PC-9 (cell line): ENCODE results near the gene TAC4. TPM values are rescaled to one million over a fixed set of nuclear protein-coding genes. Genes with fewer than 3 reads are reported as not detected.

Source experiments
- BruUV-seq: library from RNA; stranded (reverse); fragments of 400-500 nt; replicated peaks from 2 replicates; lab custom pipeline; 2021; lab: Mats Ljungman, UMichigan
- CTCF ChIA-PET: fragments of 300-600 bp; sonication (Branson Sonifier 250); formaldehyde crosslinking; loops from one replicate; lab custom pipeline; 2022; ENCODE audit warnings: antibody characterized with exemption; lab: Charles Lee
- POLR2A ChIA-PET: fragments of 300-600 bp; sonication (Branson Sonifier 250); formaldehyde crosslinking; loops from one replicate; lab custom pipeline; 2022; ENCODE audit warnings: antibody characterized with exemption; ENCODE audit not compliant: unreplicated experiment; lab: Charles Lee
- DNase-seq, 2 experiments: peaks; one replicate each; pipeline versions ENCODE4 v3.0.0 to v3.0.0-alpha.2; 2015 to 2022; ENCODE audit warnings: mixed read lengths in 1 of 2
- H2AFZ ChIP-seq: fragments of 200-600 bp; sonication (generic); 2 replicates; pipeline ENCODE4 v1.8.1; 2017; ENCODE audit warnings: antibody characterized with exemption
- H3F3A ChIP-seq: fragments of 200-600 bp; sonication (generic); 2 replicates; pipeline ENCODE4 v1.8.1; 2017; ENCODE audit warnings: antibody characterized with exemption, mild to moderate bottlenecking, low read depth; ENCODE audit not compliant: insufficient read depth
- H3K27ac ChIP-seq: fragments of 200-600 bp; sonication (generic); 2 replicates; pipeline ENCODE4 v1.6.1; 2016; ENCODE audit warnings: mixed run types
- H3K27me3 ChIP-seq: fragments of 200-600 bp; sonication (generic); 2 replicates; pipeline ENCODE4 v1.6.1; 2016; ENCODE audit warnings: low read depth, mixed run types; ENCODE audit not compliant: insufficient read depth
- H3K36me3 ChIP-seq: fragments of 200-600 bp; sonication (generic); 2 replicates; pipeline ENCODE4 v1.6.1; 2016; ENCODE audit warnings: low read depth, mixed run types
- H3K4me1 ChIP-seq: fragments of 200-600 bp; sonication (generic); replicated peaks from 2 replicates; pipeline ENCODE4 v1.6.1; 2016; ENCODE audit warnings: mixed run types; ENCODE audit not compliant: insufficient read depth
- H3K4me2 ChIP-seq: fragments of 200-600 bp; sonication (generic); 2 replicates; pipeline ENCODE4 v1.6.1; 2017; ENCODE audit warnings: mixed run types
- H3K4me3 ChIP-seq: fragments of 200-600 bp; sonication (generic); 2 replicates; pipeline ENCODE4 v1.6.1; 2016; ENCODE audit warnings: mixed run types
- H3K79me2 ChIP-seq: fragments of 200-600 bp; sonication (generic); 2 replicates; pipeline ENCODE4 v1.6.1; 2017; ENCODE audit warnings: low read depth, mixed run types
- H3K9me2 ChIP-seq: fragments of 200-600 bp; sonication (generic); 2 replicates; pipeline ENCODE4 v1.8.1; 2017; ENCODE audit warnings: mild to moderate bottlenecking; ENCODE audit not compliant: insufficient read depth
- H3K9me3 ChIP-seq: fragments of 200-600 bp; sonication (generic); 2 replicates; pipeline ENCODE4 v1.8.1; 2016; ENCODE audit warnings: low read depth; ENCODE audit not compliant: insufficient read depth
- H4K20me1 ChIP-seq: fragments of 200-600 bp; sonication (generic); 2 replicates; pipeline ENCODE4 v1.8.1; 2017; ENCODE audit not compliant: insufficient read depth
- EZH2 ChIP-seq: fragments of 200-600 bp; sonication (generic); IDR thresholded peaks from 2 replicates; pipeline ENCODE4 v1.8.0; 2017; ENCODE audit warnings: antibody characterized with exemption, low read depth
- intact Hi-C: fragments of 100-400 bp; cut with micrococcal nuclease; formaldehyde crosslinking; loops from one replicate; pipeline ENCODE4 v1.10.0; 2022; ENCODE audit not compliant: unreplicated experiment
- total RNA-seq: library from RNA; stranded (reverse); gene quantifications from 2 replicates; pipeline ENCODE4 v1.2.3, GENCODE V29; 2021
- TF ChIP-seq, protein P1 (sequence below): fragments of 200-600 bp; sonication (generic); conservative IDR thresholded peaks from 2 replicates; pipeline ENCODE4 v1.6.1; 2017; ENCODE audit warnings: mixed run types, antibody characterized with exemption, mild to moderate bottlenecking, moderate library complexity

Gene TAC4
- total RNA-seq, 1 experiment from 2014 or later, result not detected

DNA sequence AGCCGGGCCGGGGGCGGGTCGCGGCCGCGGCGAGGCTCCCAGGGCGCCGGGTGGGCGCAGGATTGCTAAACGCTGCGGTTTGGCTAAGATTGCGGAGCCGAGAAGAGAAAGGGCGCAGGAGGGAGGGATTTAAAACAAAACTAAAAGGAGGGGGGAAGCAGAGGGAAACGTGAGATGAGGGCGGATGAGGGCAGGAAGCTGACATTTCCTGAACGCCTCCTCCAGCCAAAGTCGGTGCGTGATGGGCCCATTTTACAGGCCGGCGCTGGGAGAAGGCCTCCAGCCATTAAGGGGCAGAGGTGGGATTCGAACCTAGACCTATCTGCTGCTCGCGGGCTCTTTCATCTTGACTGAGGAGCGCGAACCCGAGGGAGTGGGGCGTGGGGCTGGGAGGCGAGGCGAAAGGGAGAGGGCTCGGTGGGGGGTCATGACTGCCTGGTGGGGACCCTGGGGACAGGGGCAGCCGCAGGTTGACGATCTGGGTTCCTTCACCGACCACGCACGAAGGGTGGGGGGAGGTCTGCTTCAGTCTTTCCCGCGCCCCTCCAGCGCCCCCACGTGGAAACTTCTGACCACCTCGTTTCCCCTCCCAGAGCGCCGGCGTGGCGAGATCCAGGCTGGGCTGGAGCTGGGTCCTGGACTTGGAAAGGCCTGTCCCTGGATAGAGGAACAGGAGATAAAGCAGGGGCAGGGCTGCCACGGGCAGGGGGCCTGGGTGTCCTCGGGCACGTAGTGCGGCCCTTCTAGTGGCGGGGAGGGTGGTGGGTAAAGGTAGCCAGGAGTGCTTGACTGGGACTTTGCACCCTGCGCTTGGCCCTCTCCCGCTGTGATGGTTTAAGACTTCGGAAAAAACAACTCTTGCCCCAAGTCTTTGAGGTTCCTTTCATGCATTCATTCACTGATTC lies 3.8 kb upstream of the TAC4 start:
- no peaks in the 10 kb centered on the region for H3K9me2 ChIP-seq
- peak overlapping the region; percentile 56; the same call in 1 of the 2 replicates for H3K4me3 ChIP-seq
- no peaks in the 10 kb centered on the region for H3K36me3 ChIP-seq
- H3F3A ChIP-seq, result 0 out of 2 replicates have a peak, but pooled peaks cover 2% of the 10 kb centered on the region
- no peaks in the 10 kb centered on the region for H3K9me3 ChIP-seq
- H3K27me3 ChIP-seq, result peaks cover 50% of the 10 kb centered on the region
- BruUV-seq, result no TSS peak
- H3K79me2 ChIP-seq, result no peaks in the 10 kb centered on the region
- ChIA-PET POLR2A (no interaction called here), CTCF (interaction anchor here (0.6 kb wide), 1 partner anchor 457 kb away, joined by 4 read pairs; no protein-coding TSS in a partner anchor)
- peak overlapping the region; percentile 69 for H2AFZ ChIP-seq
- H3K27ac ChIP-seq, result no peak overlapping the region
- intact Hi-C loops, result loop anchor here (2.0 to 5.0 kb wide), 2 partner anchors 144 to 283 kb away; partner anchors contain the start of gene SLC35B1
- peak overlapping the region; percentile 77 for H3K4me2 ChIP-seq
- peaks cover 5% of the 10 kb centered on the region for H3K4me1 ChIP-seq
- peak; percentile 94 for TF ChIP-seq EZH2
- TF ChIP-seq, protein P1, sequence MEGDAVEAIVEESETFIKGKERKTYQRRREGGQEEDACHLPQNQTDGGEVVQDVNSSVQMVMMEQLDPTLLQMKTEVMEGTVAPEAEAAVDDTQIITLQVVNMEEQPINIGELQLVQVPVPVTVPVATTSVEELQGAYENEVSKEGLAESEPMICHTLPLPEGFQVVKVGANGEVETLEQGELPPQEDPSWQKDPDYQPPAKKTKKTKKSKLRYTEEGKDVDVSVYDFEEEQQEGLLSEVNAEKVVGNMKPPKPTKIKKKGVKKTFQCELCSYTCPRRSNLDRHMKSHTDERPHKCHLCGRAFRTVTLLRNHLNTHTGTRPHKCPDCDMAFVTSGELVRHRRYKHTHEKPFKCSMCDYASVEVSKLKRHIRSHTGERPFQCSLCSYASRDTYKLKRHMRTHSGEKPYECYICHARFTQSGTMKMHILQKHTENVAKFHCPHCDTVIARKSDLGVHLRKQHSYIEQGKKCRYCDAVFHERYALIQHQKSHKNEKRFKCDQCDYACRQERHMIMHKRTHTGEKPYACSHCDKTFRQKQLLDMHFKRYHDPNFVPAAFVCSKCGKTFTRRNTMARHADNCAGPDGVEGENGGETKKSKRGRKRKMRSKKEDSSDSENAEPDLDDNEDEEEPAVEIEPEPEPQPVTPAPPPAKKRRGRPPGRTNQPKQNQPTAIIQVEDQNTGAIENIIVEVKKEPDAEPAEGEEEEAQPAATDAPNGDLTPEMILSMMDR, result peak; percentile 74
- peak in 1 of 2 experiments; percentile 66 for DNase-seq
- H4K20me1 ChIP-seq, result no peaks in the 10 kb centered on the region

DNA sequence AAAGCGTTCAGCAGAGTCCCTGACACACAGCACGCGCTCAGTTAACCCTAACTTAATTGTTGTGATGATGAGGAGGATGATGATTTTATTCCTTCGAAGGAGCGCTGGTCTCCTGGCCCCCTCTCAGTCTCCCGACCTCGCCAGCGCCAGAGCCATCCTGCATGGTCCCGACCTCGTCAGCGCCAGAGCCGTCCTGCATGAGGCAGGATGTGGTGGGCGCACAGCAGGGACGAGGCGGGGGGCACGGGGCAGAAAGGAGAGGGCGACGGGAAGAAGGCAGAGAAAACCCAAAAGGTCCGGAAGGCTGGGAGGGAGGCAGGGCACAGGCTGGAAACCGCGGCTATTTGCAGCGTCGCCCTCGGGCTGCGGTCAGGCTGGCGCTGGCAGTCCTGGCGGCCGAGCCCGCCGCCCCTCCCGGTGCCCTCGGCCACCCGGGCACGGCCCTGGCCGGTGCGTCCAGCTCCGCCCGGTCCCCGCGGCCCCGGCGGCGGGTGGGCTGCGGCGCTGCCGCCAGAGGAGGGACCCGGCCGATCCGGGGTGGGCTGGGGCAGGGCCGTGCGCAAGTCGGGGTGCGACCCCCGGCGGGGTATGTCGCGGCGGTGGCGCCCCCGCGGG lies 3.0 kb upstream of the TAC4 start:
- CTCF ChIA-PET, result no interaction called here
- H3K79me2 ChIP-seq, result no peaks in the 10 kb centered on the region
- no peak for TF ChIP-seq EZH2
- TF ChIP-seq, protein P1, result no peak
- no peaks in the 10 kb centered on the region for H4K20me1 ChIP-seq
- POLR2A ChIA-PET, result no interaction called here
- peak overlapping the region; percentile 77 for H3K4me2 ChIP-seq
- no TSS peak for BruUV-seq
- DNase-seq, result no peak
- no peak overlapping the region for H2AFZ ChIP-seq
- no peaks in the 10 kb centered on the region for H3K9me2 ChIP-seq
- no peaks in the 10 kb centered on the region for H3K36me3 ChIP-seq
- intact Hi-C loops, result loop anchor here (2.0 to 5.0 kb wide), 2 partner anchors 144 to 282 kb away; partner anchors contain the start of gene SLC35B1
- no peak overlapping the region for H3K27ac ChIP-seq
- peaks cover 50% of the 10 kb centered on the region for H3K27me3 ChIP-seq
- H3K4me1 ChIP-seq, result peaks cover 5% of the 10 kb centered on the region
- peak overlapping the region; percentile 56; the same call in 1 of the 2 replicates for H3K4me3 ChIP-seq
- no peaks in the 10 kb centered on the region for H3K9me3 ChIP-seq
- H3F3A ChIP-seq, result 0 out of 2 replicates have a peak, but pooled peaks cover 5% of the 10 kb centered on the region

DNA sequence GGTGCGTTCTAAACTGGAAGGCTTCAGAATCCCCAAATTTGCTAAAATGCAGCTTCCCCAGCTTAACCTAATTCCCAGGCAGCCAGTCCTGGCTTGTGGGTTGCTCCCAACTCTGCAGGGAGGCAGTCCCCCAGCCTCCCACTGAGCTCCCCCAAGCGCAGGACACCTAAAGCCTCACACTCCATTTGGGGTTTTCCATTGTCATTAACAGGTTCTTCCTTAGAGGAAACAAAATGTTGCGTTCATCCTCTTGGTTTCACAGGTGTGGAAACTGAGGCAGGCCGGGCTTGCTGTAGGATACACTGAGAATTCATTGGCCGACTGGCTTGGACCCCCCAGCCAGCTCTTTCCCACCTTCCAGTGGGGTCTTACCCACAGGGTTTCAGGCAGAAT lies 2.3 kb upstream of the TAC4 start:
- H3K27ac ChIP-seq, result no peak overlapping the region
- H2AFZ ChIP-seq, result no peak overlapping the region
- no peaks in the 10 kb centered on the region for H3K9me3 ChIP-seq
- no peaks in the 10 kb centered on the region for H4K20me1 ChIP-seq
- no peak for DNase-seq
- H3K36me3 ChIP-seq, result no peaks in the 10 kb centered on the region
- no peak overlapping the region for H3K4me2 ChIP-seq
- intact Hi-C loops, result loop anchor here (2.0 to 5.0 kb wide), 2 partner anchors 143 to 281 kb away; partner anchors contain the start of gene SLC35B1
- CTCF ChIA-PET, result no interaction called here
- H3K79me2 ChIP-seq, result no peaks in the 10 kb centered on the region
- H3K4me1 ChIP-seq, result peaks cover 5% of the 10 kb centered on the region
- POLR2A ChIA-PET, result no interaction called here
- no TSS peak for BruUV-seq
- H3K27me3 ChIP-seq, result peaks cover 49% of the 10 kb centered on the region
- H3K4me3 ChIP-seq, result no peak overlapping the region
- 0 out of 2 replicates have a peak, but pooled peaks cover 5% of the 10 kb centered on the region for H3F3A ChIP-seq
- H3K9me2 ChIP-seq, result no peaks in the 10 kb centered on the region
- TF ChIP-seq EZH2, result no peak
- TF ChIP-seq, protein P1, result no peak
